Omental fat pad (tissue), 4 donors: ENCODE data around the gene HDHD2. TPM values are rescaled to one million over a fixed set of nuclear protein-coding genes. Genes with fewer than 3 reads are reported as not detected.

Experiments
- ATAC-seq: fragments of 150-250 bp; one replicate; pipeline ENCODE4 v1.9.1; 2016; ENCODE audit warnings: mild to moderate bottlenecking, moderate library complexity; ENCODE audit not compliant: low FRiP score
- DNase-seq: peaks from one replicate; pipeline ENCODE4 v3.0.0-alpha.2; 2019; ENCODE audit warnings: low spot score
- small RNA-seq: library from RNA; depleted of rRNA; stranded (forward); fragments of <200 nt; gene quantifications from one replicate; pipeline ENCODE3, GENCODE V24; 2016
- total RNA-seq, 4 donors: library from RNA; depleted of rRNA; stranded (reverse); fragments of >200 nt; gene quantifications; one replicate each; pipeline ENCODE4 v1.1.0, GENCODE V29; 2016
- TF ChIP-seq, protein P1 (sequence below), 3 donors: fragments of 450-650 bp; IDR thresholded peaks; one replicate each; pipeline ENCODE4 v1.5.1; 2016 to 2017; ENCODE audit warnings: antibody characterized with exemption in 3 of 3, mild to moderate bottlenecking in 3 of 3, moderate library complexity in 2 of 3

The HDHD2 gene
- total RNA-seq, 4 donors from 2014 or later, result 16.7 to 35.5 (median 18.6) TPM

DNA sequence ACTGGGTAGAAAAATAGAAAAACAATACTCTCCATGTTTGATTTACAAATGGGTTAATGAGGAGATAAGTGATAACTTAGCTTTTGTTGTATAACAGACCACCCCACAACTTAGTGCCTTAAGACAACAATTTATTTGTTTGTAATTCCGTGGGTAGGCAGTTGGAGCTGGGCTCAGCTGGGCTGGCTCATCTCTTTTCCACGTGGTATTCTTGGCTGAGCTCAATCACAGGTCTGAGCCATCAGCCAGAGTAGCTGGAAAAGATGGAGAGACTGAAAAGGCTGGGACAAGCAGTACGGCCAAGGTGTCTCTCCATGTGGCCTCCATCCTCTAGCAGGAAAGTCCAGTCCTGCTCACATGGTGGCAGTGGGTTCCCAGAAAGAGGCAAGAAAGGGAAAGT is 82.7 kb downstream of the HDHD2 start:
- DNase-seq (no peak), ATAC-seq (no peak)
- TF ChIP-seq, protein P1, sequence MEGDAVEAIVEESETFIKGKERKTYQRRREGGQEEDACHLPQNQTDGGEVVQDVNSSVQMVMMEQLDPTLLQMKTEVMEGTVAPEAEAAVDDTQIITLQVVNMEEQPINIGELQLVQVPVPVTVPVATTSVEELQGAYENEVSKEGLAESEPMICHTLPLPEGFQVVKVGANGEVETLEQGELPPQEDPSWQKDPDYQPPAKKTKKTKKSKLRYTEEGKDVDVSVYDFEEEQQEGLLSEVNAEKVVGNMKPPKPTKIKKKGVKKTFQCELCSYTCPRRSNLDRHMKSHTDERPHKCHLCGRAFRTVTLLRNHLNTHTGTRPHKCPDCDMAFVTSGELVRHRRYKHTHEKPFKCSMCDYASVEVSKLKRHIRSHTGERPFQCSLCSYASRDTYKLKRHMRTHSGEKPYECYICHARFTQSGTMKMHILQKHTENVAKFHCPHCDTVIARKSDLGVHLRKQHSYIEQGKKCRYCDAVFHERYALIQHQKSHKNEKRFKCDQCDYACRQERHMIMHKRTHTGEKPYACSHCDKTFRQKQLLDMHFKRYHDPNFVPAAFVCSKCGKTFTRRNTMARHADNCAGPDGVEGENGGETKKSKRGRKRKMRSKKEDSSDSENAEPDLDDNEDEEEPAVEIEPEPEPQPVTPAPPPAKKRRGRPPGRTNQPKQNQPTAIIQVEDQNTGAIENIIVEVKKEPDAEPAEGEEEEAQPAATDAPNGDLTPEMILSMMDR (IDR thresholded peaks at IDR 0.05), result no peak

DNA sequence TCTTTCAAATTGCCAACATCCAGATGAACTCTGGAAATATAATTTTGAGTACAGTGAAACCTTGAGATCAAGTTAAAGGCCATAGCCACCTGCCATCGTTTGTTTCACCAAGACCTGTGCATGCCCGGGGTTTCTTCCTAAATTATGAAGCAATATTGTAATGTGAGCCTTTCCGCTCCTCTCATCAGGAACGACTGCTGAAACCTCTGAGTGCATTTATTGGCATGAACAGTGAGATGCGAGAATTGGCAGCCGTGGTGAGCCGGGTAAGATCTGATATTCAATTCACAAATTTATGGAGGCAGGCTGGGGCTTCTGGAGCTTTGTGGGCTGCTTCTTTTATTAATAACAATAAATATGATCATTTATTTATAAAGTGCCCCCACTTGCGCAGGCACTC is 87.2 kb downstream of the HDHD2 start:
- DNase-seq, result no peak
- TF ChIP-seq, protein P1 (IDR thresholded peaks at IDR 0.05), result no peak
- ATAC-seq, result no peak

DNA sequence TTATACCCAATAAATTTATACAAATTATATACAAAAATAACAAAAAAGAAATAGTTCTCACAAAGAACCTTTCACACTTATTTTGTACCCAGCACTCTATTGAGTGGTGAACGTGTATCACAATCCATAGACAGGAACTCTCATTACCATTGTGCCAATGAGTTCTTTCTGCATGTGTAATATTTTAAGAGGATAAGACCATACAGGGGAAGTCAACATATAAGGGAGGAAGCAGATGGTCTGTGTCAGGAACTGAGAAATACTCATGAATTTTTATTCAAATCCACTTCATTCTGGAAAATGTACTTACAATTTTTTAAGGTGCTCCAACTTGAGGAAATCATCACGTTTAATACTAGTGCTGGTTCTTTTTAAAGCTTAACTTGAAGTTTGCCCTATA is 87.8 kb downstream of the HDHD2 start:
- DNase-seq (no peak), ATAC-seq (no peak)
- TF ChIP-seq, protein P1 (IDR thresholded peaks at IDR 0.05), result no peak

Small RNA genes within 50 kb of the gene (small RNA-seq; reads per million reads assigned to genes)
- not detected for gene AC012254.4

Other genes with a start within 250 kb of the HDHD2 start
- gene PIAS2, start 233.0 kb downstream of the HDHD2 start, total RNA-seq, result 10 to 100 TPM; 17.7 to 24.9 (median 23.4) TPM
- gene KATNAL2, start 232.9 kb downstream of the HDHD2 start, total RNA-seq, result 1 to 10 TPM; 2.9 to 7.8 (median 5.9) TPM
- not detected for gene ELOA2, start 114.9 kb downstream of the HDHD2 start, total RNA-seq
- gene IER3IP1, start 25.9 kb upstream of the HDHD2 start, total RNA-seq, result 10 to 100 TPM; 11.3 to 18.6 (median 12.7) TPM
- not detected for gene SKOR2, start 101.2 kb upstream of the HDHD2 start, total RNA-seq